HG03457 (cell line): Measurements from ENCODE around the gene KISS1R.
"Not testable (repeated sequence)": the region's sequence is repeated elsewhere in the genome, so short reads cannot be mapped to it uniquely, and the experiment has no call there.

ENCODE experiments used
- ATAC-seq: cut with Tn5 transposase; IDR thresholded peaks from one replicate; pipeline ENCODE4 v1.9.1; 2021; ENCODE audit warnings: moderate number of reproducible peaks; ENCODE audit not compliant: unreplicated experiment

The KISS1R gene

GRCh38 chr19:917323-918151 is at the start of gene KISS1R:
KISS1R (plus strand) TSS chr19:917333; CDS start chr19:917503, 170 bp downstream.
- ATAC-seq = no peak

DNA sequence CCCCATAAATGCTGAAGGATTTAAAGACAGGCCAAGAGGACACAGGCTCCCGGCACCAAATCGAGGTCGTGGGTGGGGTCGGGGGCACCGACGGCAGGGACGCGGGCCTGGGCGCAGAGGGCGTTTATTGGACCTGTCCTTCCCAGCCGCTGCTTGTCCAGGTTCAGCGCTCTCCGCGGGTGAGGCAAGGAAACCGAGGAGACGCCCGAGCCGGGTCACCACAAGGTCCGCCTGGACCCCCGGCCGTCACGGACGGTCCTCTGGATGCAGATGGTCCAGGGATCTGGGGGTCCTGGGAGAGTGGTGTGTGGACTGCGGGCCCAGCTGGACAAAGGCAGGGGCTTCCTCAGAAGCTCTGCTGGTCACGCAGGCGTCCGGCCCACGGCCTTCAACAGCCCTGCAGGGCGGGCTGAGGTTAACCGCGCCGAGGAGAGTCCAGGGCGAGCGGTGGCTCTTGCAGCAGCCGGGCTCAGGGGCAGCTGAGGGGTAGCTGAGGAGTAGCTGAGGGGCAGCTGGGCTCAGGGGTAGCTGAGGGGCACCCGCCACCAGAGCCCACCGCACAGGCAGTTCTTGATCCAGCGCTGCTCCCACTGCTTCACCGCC is 49.2 kb upstream of the KISS1R start:
- no peak for ATAC-seq

DNA sequence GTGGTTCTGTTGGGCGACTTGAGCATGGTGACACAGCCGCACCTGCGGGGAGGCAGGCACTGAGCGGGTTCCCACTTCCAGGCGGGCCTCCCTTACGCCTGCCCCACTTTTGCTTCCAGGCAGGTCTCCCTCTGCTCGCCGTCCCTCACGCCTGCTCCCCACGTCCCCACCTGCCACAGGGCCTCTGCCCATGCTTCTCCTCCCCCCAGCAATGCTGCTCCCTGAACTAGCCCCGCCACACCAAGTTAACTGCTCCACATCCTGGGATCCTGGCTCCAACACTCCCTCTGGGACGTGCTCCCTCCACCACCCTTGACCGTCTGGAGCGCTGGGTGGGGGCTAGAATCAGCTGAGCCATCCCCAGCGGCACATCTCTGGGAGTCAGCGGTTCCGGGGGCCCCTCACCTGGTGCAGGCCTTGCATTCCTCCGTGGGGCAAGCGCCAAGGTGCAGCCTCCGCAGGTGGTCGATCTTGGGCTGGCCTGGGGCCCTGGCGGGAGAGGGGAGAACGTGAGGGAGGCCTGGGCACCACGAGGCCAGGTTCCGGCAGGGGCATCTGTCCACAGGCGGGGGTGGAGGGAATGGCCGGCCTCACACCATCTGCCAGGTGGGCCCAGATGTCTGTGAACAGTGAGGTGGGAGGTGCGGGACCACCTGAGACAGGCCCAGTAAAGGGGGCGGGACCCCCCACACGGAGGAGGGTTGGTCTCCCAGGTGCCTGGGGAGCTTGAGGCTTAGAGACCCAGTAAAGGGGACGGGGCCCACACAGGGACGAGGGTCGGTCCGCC is 48.5 kb upstream of the KISS1R start:
- ATAC-seq = no peak

- no peak for ATAC-seq
These were observed 47.6 kb upstream of the KISS1R start for GRCh38 chr19:869245-870177.

DNA sequence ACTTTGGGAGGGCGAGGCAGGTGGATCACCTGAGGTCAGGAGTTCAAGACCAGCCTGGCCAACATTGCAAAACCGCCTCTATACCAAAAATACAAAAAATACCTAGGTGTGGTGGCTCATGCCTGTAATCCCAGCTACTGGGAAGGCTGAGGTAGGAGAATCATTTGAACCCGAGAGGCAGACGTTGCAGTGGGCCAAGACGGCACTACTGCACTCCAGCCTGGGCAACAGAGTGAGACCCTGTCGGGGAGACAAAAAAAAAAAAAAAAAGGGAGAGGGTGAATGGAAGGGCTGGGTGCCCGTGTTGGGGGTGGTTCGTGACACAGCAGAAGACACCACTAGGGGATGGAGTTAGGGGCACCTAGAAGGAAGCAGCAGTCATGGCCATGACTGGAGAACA is 46.8 kb upstream of the KISS1R start:
- no peak for ATAC-seq

GRCh38 chr19:870963-871401 is 46.2 kb upstream of the KISS1R start:
- ATAC-seq = no peak

GRCh38 chr19:871446-872265 is 45.5 kb upstream of the KISS1R start:
- ATAC-seq = no peak

- ATAC-seq = no peak
These were observed 44.7 kb upstream of the KISS1R start for GRCh38 chr19:872266-872951.

DNA sequence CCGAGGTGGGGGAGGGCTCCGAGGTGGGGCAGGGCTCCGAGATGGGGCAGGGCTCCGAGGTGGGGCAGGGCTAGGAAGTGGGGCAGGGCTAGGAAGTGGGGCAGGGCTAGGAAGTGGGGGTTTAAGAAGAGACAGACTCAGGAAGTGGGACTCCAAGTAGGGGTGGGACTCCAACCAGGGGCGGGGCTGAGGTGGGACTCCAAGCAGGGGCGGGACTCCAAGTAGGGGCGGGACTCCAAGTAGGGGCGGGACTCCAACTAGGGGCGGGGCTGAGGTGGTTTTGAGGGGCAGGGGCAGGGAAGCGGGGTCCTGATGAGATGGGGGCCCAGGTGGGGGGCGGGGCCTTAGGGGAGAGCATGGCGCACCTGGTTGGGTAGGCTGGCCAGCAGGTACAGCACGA is 44.0 kb upstream of the KISS1R start:
- ATAC-seq = no peak

- no peak for ATAC-seq
These were observed 43.5 kb upstream of the KISS1R start for GRCh38 chr19:873561-874041.

GRCh38 chr19:875265-875879 is 41.8 kb upstream of the KISS1R start:
- ATAC-seq = no peak

DNA sequence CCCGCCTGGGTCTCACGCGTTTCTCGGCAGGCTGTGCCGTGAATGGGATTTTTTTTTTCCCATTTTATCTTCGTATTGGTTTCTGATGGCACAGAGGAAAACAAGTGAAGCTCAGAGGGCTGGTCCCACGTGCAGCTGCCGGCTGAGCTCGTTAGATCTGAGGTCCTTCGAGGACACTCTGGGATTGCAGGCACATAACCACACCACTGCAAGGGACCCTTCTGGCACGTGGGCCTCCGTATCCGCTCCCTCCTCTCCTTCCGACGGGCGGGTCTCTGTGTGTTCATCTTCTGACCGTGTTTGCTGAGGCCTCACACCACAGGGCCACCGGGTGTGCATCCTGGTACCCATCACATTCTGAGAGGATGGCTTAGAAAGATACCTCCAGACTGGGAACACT is 41.0 kb upstream of the KISS1R start:
- no peak for ATAC-seq

DNA sequence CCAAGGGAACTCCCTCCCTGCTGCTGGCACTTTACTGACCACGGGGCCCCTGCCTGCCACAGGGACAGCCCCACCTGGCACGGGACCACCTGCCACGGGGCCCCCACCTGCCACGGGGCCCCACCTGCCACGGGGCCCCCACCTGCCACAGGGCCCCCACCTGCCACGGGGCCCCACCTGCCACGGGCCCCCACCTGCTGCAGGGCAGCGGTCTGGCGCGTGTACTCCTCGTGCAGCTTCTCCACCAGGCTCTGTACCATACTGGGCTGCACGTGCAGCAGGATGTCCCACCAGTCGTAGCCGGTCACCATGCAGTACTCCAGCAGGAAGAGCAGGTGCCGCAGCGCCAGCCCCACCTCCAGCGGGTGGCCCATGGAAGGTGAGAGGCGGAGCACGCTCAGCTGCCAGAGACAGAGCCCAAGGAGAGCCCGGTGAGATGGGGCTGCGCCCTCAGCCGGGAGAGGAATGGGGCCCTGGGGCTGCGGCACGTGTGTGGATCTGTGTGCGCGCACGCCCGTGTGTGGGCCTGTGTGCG is 40.3 kb upstream of the KISS1R start:
- no peak for ATAC-seq

DNA sequence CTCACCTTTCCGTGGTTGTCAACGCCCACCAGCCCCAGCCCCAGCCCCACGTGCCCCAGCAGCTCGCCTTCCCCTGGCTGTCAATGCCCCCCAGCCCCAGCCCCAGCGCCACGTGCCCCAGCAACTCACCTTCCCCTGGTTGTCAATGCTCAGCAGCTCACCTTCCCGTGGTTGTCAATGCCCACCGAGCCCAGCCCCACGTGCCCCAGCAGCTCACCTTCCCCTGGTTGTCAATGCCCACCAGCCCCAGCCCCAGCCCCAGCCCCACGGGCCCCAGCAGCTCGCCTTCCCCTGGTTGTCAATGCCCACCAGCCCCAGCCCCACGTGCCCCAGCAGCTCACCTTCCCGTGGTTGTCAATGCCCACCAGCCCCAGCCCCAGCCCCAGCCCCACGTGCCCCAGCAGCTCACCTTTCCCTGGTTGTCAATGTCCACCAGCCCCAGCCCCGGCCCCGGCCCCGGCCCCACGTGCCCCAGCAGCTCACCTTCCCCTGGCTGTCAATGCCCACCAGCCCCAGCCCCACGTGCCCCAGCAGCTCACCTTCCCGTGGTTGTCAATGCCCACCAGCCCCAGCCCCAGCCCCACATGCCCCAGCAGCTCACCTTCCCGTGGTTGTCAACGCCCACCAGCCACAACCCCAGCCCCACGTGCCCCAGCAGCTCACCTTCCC is 39.0 kb upstream of the KISS1R start:
- ATAC-seq = not testable (repeated sequence)

- ATAC-seq = not testable (repeated sequence)
These were observed 38.2 kb upstream of the KISS1R start for GRCh38 chr19:878751-879561.

- no peak for ATAC-seq
These were observed 37.3 kb upstream of the KISS1R start for GRCh38 chr19:879711-880438.
